HEK293 (cell line): ENCODE data around the gene SLC10A7.

ENCODE experiments used
- CTCF ChIA-PET: fragments of 350-600 bp; formaldehyde crosslinking; extraction: SDS; loops from one replicate; lab custom pipeline; 2021; ENCODE audit warnings: antibody characterized with exemption; lab: Yijun Ruan, JAX
- POLR2A ChIA-PET: fragments of 300-600 bp; formaldehyde crosslinking; extraction: SDS; loops from one replicate; lab custom pipeline; 2020; ENCODE audit warnings: antibody characterized with exemption, inconsistent platforms; lab: Yijun Ruan, JAX
- H3K27ac ChIP-seq: fragments of 200-500 bp; sonication (Bioruptor generic); 2 replicates; pipeline ENCODE4 v1.5.1; 2014; ENCODE audit warnings: low read depth, low read length, control low read depth, inconsistent platforms; ENCODE audit errors: extremely low read depth
- H3K36me3 ChIP-seq, 2 experiments: fragments of 200-500 bp in 1 of 2; sonication (Bioruptor generic) in 1 of 2; 1 replicate in 1 of 2; 2 replicates in 1 of 2; pipeline ENCODE4 v1.5.1; 2014 to 2017; ENCODE audit warnings: inconsistent platforms in 2 of 2, low read length in 2 of 2; ENCODE audit not compliant: control insufficient read depth in 2 of 2, insufficient read depth in 1 of 2
- H3K4me1 ChIP-seq: fragments of 200-500 bp; sonication (Bioruptor generic); 2 replicates; pipeline ENCODE4 v1.5.1; 2014; ENCODE audit warnings: mild to moderate bottlenecking, low read length, inconsistent platforms; ENCODE audit not compliant: control insufficient read depth, insufficient read depth
- H3K4me3 ChIP-seq: 2 replicates; pipeline ENCODE4 v1.5.1; 2011; ENCODE audit warnings: low read depth, mild to moderate bottlenecking, control low read depth, low read length, moderate library complexity
- H3K9me3 ChIP-seq: fragments of 200-500 bp; sonication (Bioruptor generic); 2 replicates; pipeline ENCODE4 v1.5.1; 2014; ENCODE audit warnings: low read depth, low read length, inconsistent platforms; ENCODE audit not compliant: control insufficient read depth, insufficient read depth
- ATF2 ChIP-seq: fragments of 450-650 bp; formaldehyde crosslinking; IDR thresholded peaks from 2 replicates; pipeline ENCODE4 v1.5.1; 2016; ENCODE audit warnings: missing biosample characterization, missing genetic modification characterization, low read depth
- BCL11B ChIP-seq: fragments of 450-650 bp; formaldehyde crosslinking; IDR thresholded peaks from 2 replicates; pipeline ENCODE4 v1.5.1; 2016; ENCODE audit warnings: low read depth, missing biosample characterization, missing genetic modification characterization
- EGR2 ChIP-seq: fragments of 450-650 bp; formaldehyde crosslinking; IDR thresholded peaks from 2 replicates; pipeline ENCODE4 v1.5.1; 2016; ENCODE audit warnings: low read depth, missing biosample characterization, missing genetic modification characterization
- GLI4 ChIP-seq: fragments of 450-650 bp; formaldehyde crosslinking; IDR thresholded peaks from 2 replicates; pipeline ENCODE4 v1.5.1; 2016; ENCODE audit warnings: missing biosample characterization, missing genetic modification characterization
- MZF1 ChIP-seq: fragments of 450-650 bp; formaldehyde crosslinking; IDR thresholded peaks from 2 replicates; pipeline ENCODE4 v1.5.1; 2017; ENCODE audit warnings: missing biosample characterization, missing genetic modification characterization, borderline replicate concordance
- PATZ1 ChIP-seq: fragments of 450-650 bp; formaldehyde crosslinking; IDR thresholded peaks from 2 replicates; pipeline ENCODE4 v1.5.1; 2016; ENCODE audit warnings: missing biosample characterization, missing genetic modification characterization
- PBX3 ChIP-seq: sonication (generic); formaldehyde crosslinking; IDR thresholded peaks from 2 replicates; pipeline ENCODE4 v1.8.1; 2022; ENCODE audit warnings: mild to moderate bottlenecking, moderate library complexity, missing genetic modification reagents
- SP3 ChIP-seq: fragments of 450-650 bp; formaldehyde crosslinking; IDR thresholded peaks from 2 replicates; pipeline ENCODE4 v1.5.1; 2016; ENCODE audit warnings: missing biosample characterization, missing genetic modification characterization
- TSHZ1 ChIP-seq: fragments of 450-650 bp; formaldehyde crosslinking; IDR thresholded peaks from 2 replicates; pipeline ENCODE4 v1.5.1; 2016; ENCODE audit warnings: missing biosample characterization, missing genetic modification characterization, borderline replicate concordance
- ZNF211 ChIP-seq: fragments of 450-650 bp; formaldehyde crosslinking; IDR thresholded peaks from 2 replicates; pipeline ENCODE4 v1.5.1; 2016; ENCODE audit warnings: low read depth, missing biosample characterization, missing genetic modification characterization
- ZNF280D ChIP-seq: fragments of 450-650 bp; formaldehyde crosslinking; IDR thresholded peaks from 2 replicates; pipeline ENCODE4 v1.5.1; 2016; ENCODE audit warnings: missing biosample characterization, missing genetic modification characterization
- ZNF529 ChIP-seq: fragments of 450-650 bp; formaldehyde crosslinking; IDR thresholded peaks from 2 replicates; pipeline ENCODE4 v1.5.1; 2017; ENCODE audit warnings: missing genetic modification characterization, missing biosample characterization; ENCODE audit not compliant: insufficient replicate concordance
- ZNF560 ChIP-seq: fragments of 450-650 bp; formaldehyde crosslinking; IDR thresholded peaks from 2 replicates; pipeline ENCODE4 v1.5.1; 2017; ENCODE audit warnings: missing biosample characterization, missing genetic modification characterization, borderline replicate concordance
- ZNF596 ChIP-seq: fragments of 450-650 bp; IDR thresholded peaks from 2 replicates; pipeline ENCODE4 v1.5.0; 2018; ENCODE audit warnings: missing biosample characterization, mild to moderate bottlenecking, missing genetic modification characterization, moderate library complexity
- ZNF623 ChIP-seq: fragments of 450-650 bp; formaldehyde crosslinking; IDR thresholded peaks from 2 replicates; pipeline ENCODE4 v1.5.1; 2016; ENCODE audit warnings: missing biosample characterization, missing genetic modification characterization
- ZNF645 ChIP-seq: fragments of 450-650 bp; formaldehyde crosslinking; IDR thresholded peaks from 2 replicates; pipeline ENCODE4; 2016; ENCODE audit warnings: missing biosample characterization, missing genetic modification characterization
- ZNF701 ChIP-seq: fragments of 450-650 bp; formaldehyde crosslinking; IDR thresholded peaks from 2 replicates; pipeline ENCODE4 v1.5.1; 2016; ENCODE audit warnings: missing biosample characterization, missing genetic modification characterization

Gene SLC10A7

GRCh38 chr4:146510942-146511341 is 10.8 kb downstream of the SLC10A7 start:
- CTCF ChIA-PET = interaction anchor here (0.6 kb wide), 1 partner anchor 389 kb away, joined by 4 read pairs; no protein-coding TSS in a partner anchor
- H3K36me3 ChIP-seq = no peaks in the 10 kb centered on the region
- no peak overlapping the region for H3K27ac ChIP-seq
- H3K4me1 ChIP-seq = no peaks in the 10 kb centered on the region
- POLR2A ChIA-PET = no interaction called here
- TF ChIP-seq PBX3 (CRISPR knock-in tag) (no peak), EGR2 (tag by site-specific recombination) (no peak), BCL11B (tag by site-specific recombination) (no peak), ZNF701 (tag by site-specific recombination) (no peak), ZNF623 (tag by site-specific recombination) (no peak), ZNF280D (no peak), SP3 (tag by site-specific recombination) (no peak)
- H3K9me3 ChIP-seq = no peaks in the 10 kb centered on the region
- H3K4me3 ChIP-seq = no peak overlapping the region

- H3K27ac ChIP-seq = no peak overlapping the region
- peaks cover 0 to 3% of the 10 kb centered on the region in 2 experiments; a peak in 1 of 3 replicates for H3K36me3 ChIP-seq
- H3K9me3 ChIP-seq = no peaks in the 10 kb centered on the region
- TF ChIP-seq GLI4 (tag by site-specific recombination) = no peak
- peak; percentile 67; the same call in 1 of the 2 replicates for TF ChIP-seq ATF2 (tag by site-specific recombination)
- no peak overlapping the region for H3K4me3 ChIP-seq
- H3K4me1 ChIP-seq = no peaks in the 10 kb centered on the region
- POLR2A ChIA-PET = no interaction called here
- CTCF ChIA-PET = interaction anchor here (1.0 kb wide), 1 partner anchor 23 kb away, joined by 3 read pairs; no protein-coding TSS in a partner anchor
Observed at GRCh38 chr4:146508229-146508939, 13.4 kb downstream of the SLC10A7 start.

GRCh38 chr4:146507632-146508031 is 14.1 kb downstream of the SLC10A7 start:
- Histone ChIP-seq H3K4me3 (no peak overlapping the region), H3K9me3 (no peaks in the 10 kb centered on the region), H3K36me3 (peaks cover 0 to 10% of the 10 kb centered on the region in 2 experiments; a peak in 1 of 3 replicates), H3K4me1 (no peaks in the 10 kb centered on the region), H3K27ac (no peak overlapping the region)
- POLR2A ChIA-PET = no interaction called here
- CTCF ChIA-PET = interaction anchor here (1.0 kb wide), 1 partner anchor 22 kb away, joined by 3 read pairs; no protein-coding TSS in a partner anchor
- TF ChIP-seq MZF1 (no peak), TSHZ1 (tag by site-specific recombination) (no peak), ZNF211 (tag by site-specific recombination) (no peak), ZNF529 (tag by site-specific recombination) (no peak), ZNF645 (no peak), PATZ1 (tag by site-specific recombination) (no peak), ZNF560 (no peak), ZNF596 (no peak)
